ENCODE data around the gene EGFL7. TPM values are rescaled to one million over a fixed set of nuclear protein-coding genes. Genes with fewer than 3 reads are reported as not detected.

EGFL7 gene
- polyA plus RNA-seq, 3 donors = 1.3 to 2.8 (median 2.2) TPM

DNA sequence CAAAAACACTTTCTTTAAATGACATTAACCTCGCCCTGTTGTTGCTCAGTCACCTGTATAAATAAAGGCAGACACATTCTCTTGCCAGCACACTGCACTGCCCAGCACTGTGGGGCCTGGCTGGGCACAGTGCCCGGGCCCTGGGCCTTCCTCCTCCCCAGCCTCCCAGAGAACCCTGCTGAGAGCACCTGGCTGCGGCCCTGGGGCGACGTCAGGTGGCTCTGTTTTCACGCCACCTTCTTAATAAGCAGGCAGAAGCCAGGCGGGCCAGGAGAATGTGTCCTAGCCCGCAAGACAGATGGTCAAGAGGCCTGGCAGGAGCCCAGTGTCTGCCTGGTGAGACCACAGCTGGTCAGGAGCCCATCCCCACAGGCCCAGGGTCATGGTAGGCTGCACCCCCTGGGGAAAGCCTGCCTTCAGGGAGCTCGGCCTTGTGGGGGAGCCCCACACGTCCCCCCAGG, 32.7 kb downstream of the EGFL7 start:
- H3K27ac ChIP-seq (ENCODE audit: low read depth in 1 of 2, low read length in 2 of 2) = no peak overlapping the region
- H3K4me2 ChIP-seq (replicated peaks; ENCODE audit: extremely low read depth, low read length, poor library complexity, severe bottlenecking) = no peak overlapping the region
- H3K9me3 ChIP-seq (replicated peaks in 1 of 2; ENCODE audit: control insufficient read depth in 1 of 2, insufficient read depth in 1 of 2, low read length in 2 of 2) = no peaks in the 10 kb centered on the region
- no peaks in the 10 kb centered on the region for H3K79me2 ChIP-seq (ENCODE audit: insufficient read depth, low read length)
- intact Hi-C loops (cut with micrococcal nuclease) = loop anchor here in 1 of 2 donors (5.0 kb wide), 1 partner anchor 48 kb away; no protein-coding TSS in a partner anchor
- no peak for DNase-seq
- peaks cover 2 to 9% (median 7%) of the 10 kb centered on the region in 3 donors for H3K27me3 Mint-ChIP-seq (ENCODE audit: low read depth in 3 of 3)
- H3K36me3 Mint-ChIP-seq = peaks cover 0 to 2% of the 10 kb centered on the region in 2 donors
- no peak overlapping the region for H2AFZ ChIP-seq (ENCODE audit: insufficient read depth, low read depth, low read length, poor library complexity, severe bottlenecking)
- H3K4me3 ChIP-seq (replicated peaks in 1 of 3; ENCODE audit: low read depth in 2 of 3, low read length in 3 of 3) = no peak overlapping the region
- H4K20me1 ChIP-seq (ENCODE audit: insufficient read depth, low read length) = no peaks in the 10 kb centered on the region
- no peaks in the 10 kb centered on the region for H3K36me3 ChIP-seq (replicated peaks in 1 of 2; ENCODE audit: control insufficient read depth in 1 of 2, insufficient read depth in 2 of 2, low read length in 2 of 2)
- no peak overlapping the region for H3K9ac ChIP-seq (ENCODE audit: insufficient read depth, low read length, poor library complexity, severe bottlenecking)
- peaks cover 60 to 64% of the 10 kb centered on the region in 2 donors for H3K4me1 ChIP-seq (ENCODE audit: control insufficient read depth in 1 of 2, insufficient read depth in 2 of 2, low read length in 2 of 2)
- H3K27me3 ChIP-seq (ENCODE audit: control insufficient read depth in 2 of 2, insufficient read depth in 2 of 2, low read length in 2 of 2) = no peaks in the 10 kb centered on the region
- 95% methylated on average over 8 of the region's 10 CpGs for WGBS (ENCODE audit: insufficient coverage)
- no peak for TF ChIP-seq CTCF (IDR thresholded peaks at IDR 0.05)
- H3K4me1 Mint-ChIP-seq = peaks cover 42% of the 10 kb centered on the region
- peaks cover 0 to 4% (median 0%) of the 10 kb centered on the region in 7 donors for H3K9me3 Mint-ChIP-seq
- no peak overlapping the region for H3K27ac Mint-ChIP-seq
- H3K4me3 Mint-ChIP-seq = no peak overlapping the region

DNA sequence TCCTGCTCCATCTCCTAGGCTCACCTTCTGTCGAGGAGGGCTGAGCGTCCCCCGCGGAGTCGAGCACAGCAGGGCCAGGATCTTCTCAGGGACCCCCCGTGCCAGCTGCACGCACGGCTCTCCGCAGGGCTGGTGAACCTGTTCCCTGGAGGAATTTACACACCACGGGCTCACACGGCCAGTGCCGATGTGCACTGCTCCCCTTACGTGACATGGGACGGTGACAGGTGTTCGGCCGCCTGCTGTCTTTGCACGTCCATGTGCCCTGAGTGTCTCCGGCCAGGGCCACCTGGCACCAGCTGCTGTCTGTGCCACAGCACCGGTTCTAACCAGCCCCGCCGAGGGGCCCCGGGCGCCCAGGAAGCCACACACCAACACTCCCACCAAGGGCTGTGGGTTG, 33.2 kb downstream of the EGFL7 start:
- Mint-ChIP-seq H3K27ac (peak overlapping the region in 1 of 7 donors; percentile 66), H3K27me3 (ENCODE audit: low read depth in 3 of 3) (peaks cover 5 to 14% (median 7%) of the 10 kb centered on the region in 3 donors), H3K36me3 (peaks cover 0 to 2% of the 10 kb centered on the region in 2 donors), H3K4me3 (no peak overlapping the region), H3K9me3 (peaks cover 0 to 5% (median 0%) of the 10 kb centered on the region in 7 donors), H3K4me1 (peaks cover 47% of the 10 kb centered on the region)
- H3K9me3 ChIP-seq (replicated peaks in 1 of 2; ENCODE audit: control insufficient read depth in 1 of 2, insufficient read depth in 1 of 2, low read length in 2 of 2) = no peaks in the 10 kb centered on the region
- H3K9ac ChIP-seq (ENCODE audit: insufficient read depth, low read length, poor library complexity, severe bottlenecking) = peak overlapping the region; percentile 8
- peaks cover 0 to 2% of the 10 kb centered on the region in 2 donors for H3K27me3 ChIP-seq (ENCODE audit: control insufficient read depth in 2 of 2, insufficient read depth in 2 of 2, low read length in 2 of 2)
- no peak overlapping the region for H3K4me2 ChIP-seq (replicated peaks; ENCODE audit: extremely low read depth, low read length, poor library complexity, severe bottlenecking)
- no peak overlapping the region for H3K27ac ChIP-seq (ENCODE audit: low read depth in 1 of 2, low read length in 2 of 2)
- intact Hi-C loops (cut with micrococcal nuclease) = loop anchor here in 1 of 2 donors (5.0 kb wide), 1 partner anchor 49 kb away; no protein-coding TSS in a partner anchor
- H3K79me2 ChIP-seq (ENCODE audit: insufficient read depth, low read length) = no peaks in the 10 kb centered on the region
- TF ChIP-seq CTCF (IDR thresholded peaks at IDR 0.05) = no peak
- no peaks in the 10 kb centered on the region for H3K36me3 ChIP-seq (replicated peaks in 1 of 2; ENCODE audit: control insufficient read depth in 1 of 2, insufficient read depth in 2 of 2, low read length in 2 of 2)
- H4K20me1 ChIP-seq (ENCODE audit: insufficient read depth, low read length) = no peaks in the 10 kb centered on the region
- DNase-seq = no peak
- H2AFZ ChIP-seq (ENCODE audit: insufficient read depth, low read depth, low read length, poor library complexity, severe bottlenecking) = no peak overlapping the region
- H3K4me3 ChIP-seq (replicated peaks in 1 of 3; ENCODE audit: low read depth in 2 of 3, low read length in 3 of 3) = no peak overlapping the region
- peaks cover 65 to 69% of the 10 kb centered on the region in 2 donors for H3K4me1 ChIP-seq (ENCODE audit: control insufficient read depth in 1 of 2, insufficient read depth in 2 of 2, low read length in 2 of 2)
- WGBS (ENCODE audit: insufficient coverage) = 91% methylated on average over 18 of the region's 23 CpGs
